ENCODE measurements around the gene LMX1B.

DNA sequence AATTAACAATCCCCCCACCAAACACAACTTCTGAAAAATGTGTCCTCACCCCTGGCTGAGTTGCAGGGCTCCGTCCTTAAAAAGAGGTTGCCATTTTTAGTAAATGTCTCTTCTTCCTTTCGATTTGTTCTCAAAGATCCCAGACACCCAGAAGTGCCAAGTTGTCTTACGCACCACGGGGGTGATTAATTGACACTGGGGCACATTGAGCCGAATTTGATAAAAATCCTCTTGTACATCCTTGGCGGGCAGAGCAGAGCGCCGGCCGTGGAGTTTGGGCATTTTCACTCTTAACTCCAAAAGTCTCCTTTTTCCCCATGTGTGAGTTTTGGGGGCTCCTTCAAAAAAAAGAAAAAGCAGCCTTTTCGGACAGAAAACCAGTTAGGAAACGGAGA, 4.5 kb downstream of the LMX1B start:
- TF ChIP-seq, protein P1, sequence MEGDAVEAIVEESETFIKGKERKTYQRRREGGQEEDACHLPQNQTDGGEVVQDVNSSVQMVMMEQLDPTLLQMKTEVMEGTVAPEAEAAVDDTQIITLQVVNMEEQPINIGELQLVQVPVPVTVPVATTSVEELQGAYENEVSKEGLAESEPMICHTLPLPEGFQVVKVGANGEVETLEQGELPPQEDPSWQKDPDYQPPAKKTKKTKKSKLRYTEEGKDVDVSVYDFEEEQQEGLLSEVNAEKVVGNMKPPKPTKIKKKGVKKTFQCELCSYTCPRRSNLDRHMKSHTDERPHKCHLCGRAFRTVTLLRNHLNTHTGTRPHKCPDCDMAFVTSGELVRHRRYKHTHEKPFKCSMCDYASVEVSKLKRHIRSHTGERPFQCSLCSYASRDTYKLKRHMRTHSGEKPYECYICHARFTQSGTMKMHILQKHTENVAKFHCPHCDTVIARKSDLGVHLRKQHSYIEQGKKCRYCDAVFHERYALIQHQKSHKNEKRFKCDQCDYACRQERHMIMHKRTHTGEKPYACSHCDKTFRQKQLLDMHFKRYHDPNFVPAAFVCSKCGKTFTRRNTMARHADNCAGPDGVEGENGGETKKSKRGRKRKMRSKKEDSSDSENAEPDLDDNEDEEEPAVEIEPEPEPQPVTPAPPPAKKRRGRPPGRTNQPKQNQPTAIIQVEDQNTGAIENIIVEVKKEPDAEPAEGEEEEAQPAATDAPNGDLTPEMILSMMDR (conservative IDR thresholded peaks at IDR 0.05 in 1 of 2, IDR thresholded peaks at IDR 0.05 in 1 of 2; ENCODE audit: low read depth in 1 of 2, low read length in 2 of 2), result no peak
- TF ChIP-seq EZH2 (IDR thresholded peaks at IDR 0.05; ENCODE audit: low read length, missing control alignments), result no peak
